HepG2 (cell line): ENCODE data around the gene PRKAG1. TPM values are rescaled to one million over a fixed set of nuclear protein-coding genes. Genes with fewer than 3 reads are reported as not detected.

Experiments
- ASH2L ChIP-seq: fragments of 300-600, 200-600 bp; sonication (generic); IDR thresholded peaks from 2 replicates; pipeline ENCODE4 v1.7.0; 2017; ENCODE audit warnings: low read depth, mild to moderate bottlenecking, moderate library complexity, mixed read lengths, low read length; ENCODE audit not compliant: insufficient read length
- CTCF ChIP-seq: sonication (generic); formaldehyde crosslinking; IDR thresholded peaks from 2 replicates; pipeline ENCODE4 v1.5.0; 2020; ENCODE audit warnings: mild to moderate bottlenecking, missing genetic modification reagents, moderate library complexity
- GPBP1L1 ChIP-seq: sonication (generic); formaldehyde crosslinking; IDR thresholded peaks from 2 replicates; pipeline ENCODE4 v1.5.0; 2020; ENCODE audit warnings: mild to moderate bottlenecking, missing genetic modification reagents
- IKZF1 ChIP-seq: fragments of 450-650 bp; IDR thresholded peaks from 2 replicates; pipeline ENCODE4 v1.7.1; 2016
- KDM4B ChIP-seq: sonication (generic); formaldehyde crosslinking; IDR thresholded peaks from 2 replicates; pipeline ENCODE4 v1.4.0; 2020; ENCODE audit warnings: missing genetic modification reagents
- MED1 ChIP-seq: sonication (generic); formaldehyde crosslinking; IDR thresholded peaks from 2 replicates; pipeline ENCODE4 v1.4.0; 2020; ENCODE audit warnings: missing genetic modification reagents
- PTBP1 ChIP-seq: fragments of 200-400 bp; formaldehyde crosslinking; IDR thresholded peaks from 2 replicates; pipeline ENCODE4 v1.6.1; 2018; ENCODE audit warnings: low read length, low read depth; ENCODE audit not compliant: poor library complexity, severe bottlenecking
- RBM22 ChIP-seq: fragments of 200-400 bp; formaldehyde crosslinking; optimal IDR thresholded peaks from 2 replicates; pipeline ENCODE3; 2017; ENCODE audit warnings: mild to moderate bottlenecking, low read length, moderate library complexity
- SMC3 ChIP-seq: IDR thresholded peaks from 2 replicates; pipeline ENCODE4 v1.6.1; 2011; ENCODE audit warnings: low read length, improper control_type of control experiment
- TFDP1 ChIP-seq: IDR thresholded peaks from 2 replicates; pipeline ENCODE4 v1.6.1; 2016; ENCODE audit warnings: missing compliant biosample characterization, missing genetic modification reagents, borderline replicate concordance
- ZFP1 ChIP-seq: IDR thresholded peaks from 2 replicates; pipeline ENCODE4 v1.6.1; 2016
- ZNF205 ChIP-seq: IDR thresholded peaks from 2 replicates; pipeline ENCODE4 v1.6.1; 2018; ENCODE audit warnings: missing biosample characterization, missing genetic modification reagents
- ZNF292 ChIP-seq: sonication (generic); formaldehyde crosslinking; IDR thresholded peaks from 2 replicates; pipeline ENCODE4 v1.8.1; 2022; ENCODE audit warnings: mild to moderate bottlenecking, low read depth, missing genetic modification reagents, borderline replicate concordance
- ZNF3 ChIP-seq: IDR thresholded peaks from 2 replicates; pipeline ENCODE4 v1.7.0; 2017; ENCODE audit warnings: inconsistent platforms
- ZNF329 ChIP-seq: sonication (generic); formaldehyde crosslinking; IDR thresholded peaks from 2 replicates; pipeline ENCODE4 v1.9.0; 2021; ENCODE audit warnings: low read depth, mild to moderate bottlenecking, missing genetic modification reagents
- ZNF407 ChIP-seq: sonication (generic); formaldehyde crosslinking; IDR thresholded peaks from one replicate; pipeline ENCODE4 v1.5.1; 2020; ENCODE audit warnings: mild to moderate bottlenecking, missing genetic modification reagents; ENCODE audit errors: not compliant biosample characterization
- ZNF569 ChIP-seq: sonication (generic); formaldehyde crosslinking; IDR thresholded peaks from 2 replicates; pipeline ENCODE4 v1.5.0; 2020; ENCODE audit warnings: mild to moderate bottlenecking, missing genetic modification reagents, moderate library complexity, borderline replicate concordance
- polyA plus RNA-seq, 8 experiments: library from polyadenylated mRNA; depleted of rRNA in 3 of 8; stranded (reverse) in 7 of 8; unstranded in 1 of 8; fragments of >200 nt; fragmentation: Illumina TruSeq in 4 of 8; extraction: Trizol in 4 of 8; gene quantifications; 2 replicates each; pipeline versions ENCODE4 v1.2.1 to v1.2.3, GENCODE V29; 2011 to 2016; ENCODE audit warnings: low read depth in 4 of 8, missing spikeins in 1 of 8, mixed read lengths in 1 of 8; ENCODE audit not compliant: insufficient read depth in 1 of 8
- total RNA-seq, 5 experiments: library from RNA; depleted of rRNA; stranded (reverse); fragments of >200 nt; fragmentation: Illumina TruSeq; extraction: Trizol; gene quantifications; 2 replicates each; pipeline ENCODE4 v1.2.3, GENCODE V29; 2016; ENCODE audit warnings: low read depth in 1 of 5

Gene PRKAG1
- total and polyA plus RNA-seq, 2 of the 13 experiments (the other 11 are each of a cell fraction or from before 2014, with no cell fraction given), result 26.1 to 32.8 TPM

- TF ChIP-seq ZNF407 (CRISPR knock-in tag), result no peak
- TF ChIP-seq RBM22, result no peak
- 0 out of 2 replicates have a peak, but pooled peaks have one; percentile 5 for TF ChIP-seq MED1 (CRISPR knock-in tag)
- TF ChIP-seq IKZF1, result no peak
- no peak for TF ChIP-seq ZNF292
- TF ChIP-seq ZNF205 (CRISPR knock-in tag), result no peak
- TF ChIP-seq TFDP1 (CRISPR knock-in tag), result no peak
- 0 out of 2 replicates have a peak, but pooled peaks have one; percentile 2 for TF ChIP-seq ZNF329 (CRISPR knock-in tag)
- TF ChIP-seq SMC3, result no peak
- TF ChIP-seq ASH2L, result no peak
- peak; percentile 2; the same call in 1 of the 2 replicates for TF ChIP-seq CTCF (CRISPR knock-in tag)
- TF ChIP-seq GPBP1L1 (CRISPR knock-in tag), result no peak
- TF ChIP-seq ZNF3, result no peak
- no peak for TF ChIP-seq PTBP1
- no peak for TF ChIP-seq ZFP1
- no peak for TF ChIP-seq KDM4B
- TF ChIP-seq ZNF569 (CRISPR knock-in tag), result no peak
Measured at GRCh38 chr12:48980953-48981756, 37.4 kb downstream of the PRKAG1 start (continued).
